A673 (cell line): ENCODE measurements around the gene SNX7. TPM values are rescaled to one million over a fixed set of nuclear protein-coding genes. Genes with fewer than 3 reads are reported as not detected.

ENCODE experiments used
- BruUV-seq: library from RNA; stranded (reverse); fragments of 400-500 nt; replicated peaks from 2 replicates; lab custom pipeline; 2021; lab: Mats Ljungman, UMichigan
- CTCF ChIA-PET: fragments of 300-600 bp; sonication (Branson Sonifier 250); formaldehyde crosslinking; loops from one replicate; lab custom pipeline; 2022; ENCODE audit warnings: antibody characterized with exemption; lab: Charles Lee
- POLR2A ChIA-PET: fragments of 300-600 bp; sonication (Branson Sonifier 250); formaldehyde crosslinking; loops from one replicate; lab custom pipeline; 2022; ENCODE audit warnings: antibody characterized with exemption; ENCODE audit not compliant: low non-redundant PET; lab: Charles Lee
- DNase-seq: peaks from one replicate; pipeline ENCODE4 v3.0.0-alpha.2; 2015; ENCODE audit warnings: low spot score
- H3K27ac ChIP-seq: fragments of 200-600 bp; sonication (generic); 2 replicates; pipeline ENCODE4 v1.5.1; 2016; ENCODE audit warnings: mixed run types, low read depth, mild to moderate bottlenecking, mixed read lengths, antibody characterized with exemption, low read length; ENCODE audit not compliant: poor library complexity, severe bottlenecking
- H3K27me3 ChIP-seq: fragments of 200-600 bp; sonication (generic); replicated peaks from 2 replicates; pipeline ENCODE4 v1.6.1; 2017; ENCODE audit warnings: mixed run types, low read depth, mild to moderate bottlenecking, mixed read lengths, antibody characterized with exemption, low read length; ENCODE audit not compliant: insufficient read depth, poor library complexity
- H3K36me3 ChIP-seq: fragments of 200-600 bp; sonication (generic); 2 replicates; pipeline ENCODE4 v1.6.1; 2016; ENCODE audit warnings: mixed run types, mild to moderate bottlenecking, mixed read lengths, antibody characterized with exemption, low read length; ENCODE audit not compliant: insufficient read depth, poor library complexity, severe bottlenecking
- H3K4me1 ChIP-seq: fragments of 200-600 bp; sonication (generic); 2 replicates; pipeline ENCODE4 v1.6.1; 2017; ENCODE audit warnings: mixed run types, mild to moderate bottlenecking, mixed read lengths, antibody characterized with exemption, low read length; ENCODE audit not compliant: insufficient read depth, poor library complexity, severe bottlenecking
- H3K4me3 ChIP-seq: fragments of 200-600 bp; sonication (generic); 2 replicates; pipeline ENCODE4 v1.5.1; 2016; ENCODE audit warnings: low read depth, mixed run types, mild to moderate bottlenecking, mixed read lengths, low read length; ENCODE audit not compliant: poor library complexity, severe bottlenecking
- H3K9me3 ChIP-seq: fragments of 200-600 bp; sonication (generic); 2 replicates; pipeline ENCODE4 v1.6.1; 2016; ENCODE audit warnings: mixed run types, low read depth, mild to moderate bottlenecking, mixed read lengths, antibody characterized with exemption, low read length; ENCODE audit not compliant: poor library complexity, severe bottlenecking
- EZH2 ChIP-seq: fragments of 200-600 bp; sonication (generic); IDR thresholded peaks from 2 replicates; pipeline ENCODE4 v1.6.1; 2017; ENCODE audit warnings: borderline replicate concordance, low read depth, mild to moderate bottlenecking, mixed read lengths, antibody characterized with exemption, low read length; ENCODE audit not compliant: poor library complexity, severe bottlenecking
- intact Hi-C: fragments of 100-400 bp; cut with micrococcal nuclease; formaldehyde crosslinking; loops from one replicate; pipeline ENCODE4 v1.10.0; 2022; ENCODE audit not compliant: unreplicated experiment
- total RNA-seq: library from RNA; stranded (reverse); gene quantifications from 2 replicates; pipeline ENCODE4 v1.2.3, GENCODE V29; 2021
- TF ChIP-seq, protein P1 (sequence below): fragments of 300-800, 200-600 bp; sonication (generic); conservative IDR thresholded peaks from 2 replicates; pipeline ENCODE4 v1.5.1; 2017; ENCODE audit warnings: low read depth, mild to moderate bottlenecking, antibody characterized with exemption, low read length, moderate library complexity, mixed read lengths

The SNX7 gene
- total RNA-seq, 1 experiment from 2014 or later, result 4.4 TPM

DNA sequence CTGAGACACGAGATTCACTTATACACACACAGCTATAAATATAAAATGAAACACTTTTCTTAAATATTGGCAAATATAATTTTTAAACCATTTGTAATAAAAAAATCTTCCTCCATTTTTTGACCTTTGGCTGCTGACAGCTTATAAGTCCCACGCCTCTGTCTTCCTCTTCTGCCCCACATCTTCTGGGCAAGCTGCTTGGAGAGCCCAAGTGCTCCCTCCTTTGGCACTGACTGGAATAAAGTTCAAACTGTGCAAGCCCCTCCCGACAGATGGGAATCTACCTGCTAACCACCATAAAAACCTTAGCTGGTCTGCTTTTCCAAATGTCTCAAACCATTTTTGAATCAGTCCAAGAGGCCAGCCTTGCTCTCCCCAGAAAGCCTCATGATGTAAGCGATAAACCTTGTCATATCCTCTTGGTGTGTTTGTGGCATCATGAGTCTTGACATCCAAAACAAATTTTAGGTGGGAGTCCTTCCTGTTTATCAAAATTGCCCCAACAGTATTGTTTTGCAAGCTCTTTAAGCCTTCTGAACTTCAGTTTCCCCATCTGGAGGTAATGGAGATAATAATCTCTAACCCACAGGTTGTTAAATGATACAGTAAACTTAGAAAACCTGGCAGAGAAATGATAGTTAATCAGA lies 99.8 kb downstream of the SNX7 start:
- POLR2A ChIA-PET, result no interaction called here

DNA sequence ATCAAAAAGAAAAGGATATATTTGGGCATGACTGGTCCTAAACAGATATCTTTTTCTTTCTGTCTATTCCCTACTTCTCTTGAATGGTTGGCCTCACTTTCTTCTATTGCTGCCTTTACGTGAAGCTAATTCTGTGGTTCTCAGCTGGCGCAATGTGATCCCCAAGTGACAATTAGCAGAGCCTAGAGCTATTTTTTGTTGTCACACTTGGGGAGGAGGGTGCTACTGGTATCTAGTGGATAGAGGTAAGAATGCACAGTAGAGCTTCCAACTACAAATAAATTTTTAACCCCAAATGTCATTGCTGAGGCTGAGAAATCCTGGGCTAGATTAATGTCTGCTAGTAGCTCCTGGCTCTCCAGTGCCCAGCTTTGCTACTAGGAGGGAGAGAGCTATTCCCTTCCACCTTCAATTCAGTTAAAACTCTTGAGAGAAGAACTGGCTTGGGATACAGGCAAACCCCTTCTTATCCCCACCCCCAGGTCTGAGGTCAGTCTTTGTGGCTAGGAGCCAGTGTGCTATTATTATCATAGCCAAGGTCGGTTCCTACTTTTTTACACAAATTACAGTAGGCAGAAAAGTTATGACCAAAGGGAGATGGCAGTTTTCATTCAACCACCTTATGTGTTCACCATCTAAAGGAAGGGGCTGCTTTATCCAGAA lies 102.1 kb downstream of the SNX7 start:
- ChIA-PET CTCF (no interaction called here), POLR2A (interaction anchor here (0.6 kb wide), 1 partner anchor 196 kb away, joined by 3 read pairs; no protein-coding TSS in a partner anchor)
- intact Hi-C loops, result no loop called here
- no peak for DNase-seq
- no peak overlapping the region for H3K27ac ChIP-seq
- no peak for TF ChIP-seq EZH2
- TF ChIP-seq, protein P1, sequence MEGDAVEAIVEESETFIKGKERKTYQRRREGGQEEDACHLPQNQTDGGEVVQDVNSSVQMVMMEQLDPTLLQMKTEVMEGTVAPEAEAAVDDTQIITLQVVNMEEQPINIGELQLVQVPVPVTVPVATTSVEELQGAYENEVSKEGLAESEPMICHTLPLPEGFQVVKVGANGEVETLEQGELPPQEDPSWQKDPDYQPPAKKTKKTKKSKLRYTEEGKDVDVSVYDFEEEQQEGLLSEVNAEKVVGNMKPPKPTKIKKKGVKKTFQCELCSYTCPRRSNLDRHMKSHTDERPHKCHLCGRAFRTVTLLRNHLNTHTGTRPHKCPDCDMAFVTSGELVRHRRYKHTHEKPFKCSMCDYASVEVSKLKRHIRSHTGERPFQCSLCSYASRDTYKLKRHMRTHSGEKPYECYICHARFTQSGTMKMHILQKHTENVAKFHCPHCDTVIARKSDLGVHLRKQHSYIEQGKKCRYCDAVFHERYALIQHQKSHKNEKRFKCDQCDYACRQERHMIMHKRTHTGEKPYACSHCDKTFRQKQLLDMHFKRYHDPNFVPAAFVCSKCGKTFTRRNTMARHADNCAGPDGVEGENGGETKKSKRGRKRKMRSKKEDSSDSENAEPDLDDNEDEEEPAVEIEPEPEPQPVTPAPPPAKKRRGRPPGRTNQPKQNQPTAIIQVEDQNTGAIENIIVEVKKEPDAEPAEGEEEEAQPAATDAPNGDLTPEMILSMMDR, result no peak
- H3K27me3 ChIP-seq, result no peaks in the 10 kb centered on the region
- no peaks in the 10 kb centered on the region for H3K9me3 ChIP-seq
- H3K4me1 ChIP-seq, result no peaks in the 10 kb centered on the region
- no peak overlapping the region for H3K4me3 ChIP-seq
- no TSS peak for BruUV-seq
- H3K36me3 ChIP-seq, result no peaks in the 10 kb centered on the region

More for the DNA sequence above, 99.8 kb downstream of the SNX7 start:
- no peak overlapping the region for H3K27ac ChIP-seq
- DNase-seq, result peak; percentile 11
- H3K4me3 ChIP-seq, result no peak overlapping the region
- no peaks in the 10 kb centered on the region for H3K36me3 ChIP-seq
- H3K9me3 ChIP-seq, result no peaks in the 10 kb centered on the region
- no peaks in the 10 kb centered on the region for H3K27me3 ChIP-seq
- intact Hi-C loops, result no loop called here
- no peak for TF ChIP-seq EZH2
- TF ChIP-seq, protein P1, result 0 out of 2 replicates have a peak, but pooled peaks have one; percentile 17
- BruUV-seq, result no TSS peak
- H3K4me1 ChIP-seq, result no peaks in the 10 kb centered on the region
- CTCF ChIA-PET, result no interaction called here

DNA sequence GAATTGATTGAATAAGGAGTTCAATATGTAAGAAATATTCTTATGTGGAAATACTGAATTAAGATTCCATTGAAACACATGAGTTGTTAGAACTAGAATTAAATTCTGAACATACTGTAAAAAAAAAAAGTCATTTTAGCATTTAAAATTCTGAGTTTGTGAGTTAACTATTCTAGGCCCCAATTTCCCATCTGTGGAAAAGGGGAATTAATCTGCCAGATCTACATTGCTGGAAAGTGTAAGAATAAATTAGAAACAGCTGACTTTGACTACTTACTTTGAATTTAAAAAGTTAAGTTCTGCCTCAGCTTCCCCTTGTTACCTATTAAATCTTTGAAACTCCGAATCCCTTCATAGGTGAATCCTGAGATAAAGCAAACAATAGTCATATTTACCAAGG lies 103.0 kb downstream of the SNX7 start:
- no TSS peak for BruUV-seq
- ChIA-PET CTCF (no interaction called here), POLR2A (interaction anchor here (0.7 kb wide), 1 partner anchor 932 kb away, joined by 3 read pairs; no protein-coding TSS in a partner anchor)
- no peak for DNase-seq
- H3K27me3 ChIP-seq, result no peaks in the 10 kb centered on the region
- intact Hi-C loops, result no loop called here
- TF ChIP-seq EZH2, result no peak
- TF ChIP-seq, protein P1, result no peak
- H3K4me1 ChIP-seq, result no peaks in the 10 kb centered on the region
- H3K36me3 ChIP-seq, result no peaks in the 10 kb centered on the region
- no peak overlapping the region for H3K27ac ChIP-seq
- no peaks in the 10 kb centered on the region for H3K9me3 ChIP-seq
- H3K4me3 ChIP-seq, result no peak overlapping the region
